Activated CD8-positive, alpha-beta T cell treated with anti-CD3 and anti-CD28 coated beads for 36 hours (primary cell): ENCODE results near the gene AGBL1. TPM values are rescaled to one million over a fixed set of nuclear protein-coding genes. Genes with fewer than 3 reads are reported as not detected.

ENCODE experiments used
- ATAC-seq: fragments of 200-7000 bp; cut with Tn5 transposase; one replicate; pipeline ENCODE4 v1.10.0; 2021; ENCODE audit warnings: mild to moderate bottlenecking, moderate library complexity
- CTCF ChIA-PET: fragments of 350-600 bp; sonication (Branson Sonifier 250); formaldehyde crosslinking; loops from one replicate; lab custom pipeline; 2021; ENCODE audit warnings: antibody characterized with exemption; lab: Charles Lee
- POLR2A ChIA-PET: fragments of 350-600 bp; sonication (Branson Sonifier 250); formaldehyde crosslinking; loops from one replicate; lab custom pipeline; 2021; ENCODE audit warnings: antibody characterized with exemption; lab: Charles Lee
- DNase-seq: peaks from one replicate; pipeline ENCODE4 v3.0.0-alpha.2; 2020
- H3K27ac Mint-ChIP-seq: one replicate; pipeline ENCODE4 v1.8.0; 2021; ENCODE audit warnings: mild to moderate bottlenecking, mixed read lengths
- H3K27me3 Mint-ChIP-seq: one replicate; pipeline ENCODE4 v1.8.0; 2021; ENCODE audit warnings: mixed read lengths
- H3K36me3 Mint-ChIP-seq: one replicate; pipeline ENCODE4 v1.8.0; 2021; ENCODE audit warnings: low read depth, mixed read lengths
- H3K4me1 Mint-ChIP-seq: one replicate; pipeline ENCODE4 v1.8.0; 2021; ENCODE audit warnings: low read depth, mixed read lengths
- H3K4me3 Mint-ChIP-seq: one replicate; pipeline ENCODE4 v1.8.0; 2021; ENCODE audit warnings: mild to moderate bottlenecking, moderate library complexity, mixed read lengths
- H3K9me3 Mint-ChIP-seq: one replicate; pipeline ENCODE4 v1.8.0; 2021; ENCODE audit warnings: mixed read lengths
- CTCF ChIP-seq: fragments of 200-600 bp; IDR thresholded peaks from one replicate; pipeline ENCODE4 v1.8.0; 2022; ENCODE audit warnings: antibody characterized with exemption, mild to moderate bottlenecking
- intact Hi-C: fragments of 100-400 bp; cut with micrococcal nuclease; formaldehyde crosslinking; loops from one replicate; pipeline ENCODE4 v1.10.0; 2022
- total RNA-seq, 2 experiments: library from RNA; stranded (reverse); gene quantifications; one replicate each; pipeline ENCODE4 v1.2.3, GENCODE V29; 2021

AGBL1 gene
- total RNA-seq, 2 experiments from 2014 or later, result not detected

GRCh38 chr15:86408261-86408660 is 328.6 kb downstream of the AGBL1 start:
- ChIA-PET POLR2A (no interaction called here), CTCF (no interaction called here)
- Mint-ChIP-seq H3K27me3 (peaks cover 4% of the 10 kb centered on the region), H3K9me3 (no peaks in the 10 kb centered on the region), H3K4me1 (no peaks in the 10 kb centered on the region), H3K4me3 (no peak overlapping the region), H3K36me3 (no peaks in the 10 kb centered on the region), H3K27ac (no peak overlapping the region)
- ATAC-seq, result no peak
- intact Hi-C loops, result no loop called here
- TF ChIP-seq CTCF, result no peak
- DNase-seq, result no peak

GRCh38 chr15:86411916-86412315 is 332.2 kb downstream of the AGBL1 start:
- H3K4me3 Mint-ChIP-seq, result no peak overlapping the region
- H3K27ac Mint-ChIP-seq, result no peak overlapping the region
- CTCF ChIA-PET, result no interaction called here
- H3K36me3 Mint-ChIP-seq, result no peaks in the 10 kb centered on the region
- peaks cover 4% of the 10 kb centered on the region for H3K27me3 Mint-ChIP-seq
- no peaks in the 10 kb centered on the region for H3K4me1 Mint-ChIP-seq
- no peaks in the 10 kb centered on the region for H3K9me3 Mint-ChIP-seq
- no peak for TF ChIP-seq CTCF
- ATAC-seq (no peak), DNase-seq (no peak)
- intact Hi-C loops, result no loop called here
- POLR2A ChIA-PET, result no interaction called here

GRCh38 chr15:86413191-86413590 is 333.5 kb downstream of the AGBL1 start:
- Mint-ChIP-seq H3K4me1 (no peaks in the 10 kb centered on the region), H3K36me3 (no peaks in the 10 kb centered on the region), H3K4me3 (no peak overlapping the region), H3K27ac (no peak overlapping the region), H3K9me3 (no peaks in the 10 kb centered on the region), H3K27me3 (peaks cover 7% of the 10 kb centered on the region)
- intact Hi-C loops, result no loop called here
- DNase-seq (no peak), ATAC-seq (no peak)
- POLR2A ChIA-PET, result no interaction called here
- TF ChIP-seq CTCF, result no peak
- CTCF ChIA-PET, result no interaction called here

- POLR2A ChIA-PET, result no interaction called here
- intact Hi-C loops, result no loop called here
- no peaks in the 10 kb centered on the region for H3K36me3 Mint-ChIP-seq
- no peak for TF ChIP-seq CTCF
- H3K27me3 Mint-ChIP-seq, result peaks cover under 1% of the 10 kb centered on the region
- DNase-seq (no peak), ATAC-seq (no peak)
- CTCF ChIA-PET, result interaction anchor here (1.6 kb wide), 1 partner anchor 11 kb away, joined by 3 read pairs; no protein-coding TSS in a partner anchor
- H3K27ac Mint-ChIP-seq, result no peak overlapping the region
- H3K9me3 Mint-ChIP-seq, result peaks cover 5% of the 10 kb centered on the region
- H3K4me1 Mint-ChIP-seq, result no peaks in the 10 kb centered on the region
- no peak overlapping the region for H3K4me3 Mint-ChIP-seq
Observed at GRCh38 chr15:86425746-86426145, 346.1 kb downstream of the AGBL1 start.

- no peaks in the 10 kb centered on the region for H3K4me1 Mint-ChIP-seq
- DNase-seq (no peak), ATAC-seq (no peak)
- no peaks in the 10 kb centered on the region for H3K27me3 Mint-ChIP-seq
- H3K36me3 Mint-ChIP-seq, result no peaks in the 10 kb centered on the region
- TF ChIP-seq CTCF, result no peak
- no peak overlapping the region for H3K4me3 Mint-ChIP-seq
- intact Hi-C loops, result no loop called here
- POLR2A ChIA-PET, result no interaction called here
- CTCF ChIA-PET, result no interaction called here
- no peaks in the 10 kb centered on the region for H3K9me3 Mint-ChIP-seq
- no peak overlapping the region for H3K27ac Mint-ChIP-seq
Observed at GRCh38 chr15:86432861-86433260, 353.2 kb downstream of the AGBL1 start.
